ENCODE measurements around the gene COL21A1. TPM values are rescaled to one million over a fixed set of nuclear protein-coding genes. Genes with fewer than 3 reads are reported as not detected.

Gene COL21A1
- total and polyA plus RNA-seq, 2 donors (not counting 1 experiment from before 2014, with no cell fraction given), result 6.9 to 28.2 TPM

DNA sequence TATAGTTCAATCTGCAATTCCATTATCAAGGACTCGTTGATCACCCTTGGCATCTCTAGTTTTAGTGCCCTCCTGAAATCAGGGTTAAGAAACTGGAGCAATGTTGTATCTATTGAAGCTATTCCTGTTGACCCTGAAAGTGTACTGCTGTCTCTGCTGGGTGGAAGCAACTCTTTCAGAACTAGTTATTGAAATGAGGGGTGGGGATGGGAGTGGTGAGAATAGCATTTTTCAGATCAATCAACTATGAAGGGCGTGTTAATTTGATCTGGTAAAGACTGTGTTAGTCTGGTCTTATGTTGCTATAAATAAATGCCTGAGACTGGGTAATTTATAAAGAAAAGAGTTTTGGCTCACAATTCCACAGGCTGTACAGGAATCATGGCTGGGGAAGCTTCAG, 219.5 kb downstream of the COL21A1 start:
- TF ChIP-seq, protein P1, sequence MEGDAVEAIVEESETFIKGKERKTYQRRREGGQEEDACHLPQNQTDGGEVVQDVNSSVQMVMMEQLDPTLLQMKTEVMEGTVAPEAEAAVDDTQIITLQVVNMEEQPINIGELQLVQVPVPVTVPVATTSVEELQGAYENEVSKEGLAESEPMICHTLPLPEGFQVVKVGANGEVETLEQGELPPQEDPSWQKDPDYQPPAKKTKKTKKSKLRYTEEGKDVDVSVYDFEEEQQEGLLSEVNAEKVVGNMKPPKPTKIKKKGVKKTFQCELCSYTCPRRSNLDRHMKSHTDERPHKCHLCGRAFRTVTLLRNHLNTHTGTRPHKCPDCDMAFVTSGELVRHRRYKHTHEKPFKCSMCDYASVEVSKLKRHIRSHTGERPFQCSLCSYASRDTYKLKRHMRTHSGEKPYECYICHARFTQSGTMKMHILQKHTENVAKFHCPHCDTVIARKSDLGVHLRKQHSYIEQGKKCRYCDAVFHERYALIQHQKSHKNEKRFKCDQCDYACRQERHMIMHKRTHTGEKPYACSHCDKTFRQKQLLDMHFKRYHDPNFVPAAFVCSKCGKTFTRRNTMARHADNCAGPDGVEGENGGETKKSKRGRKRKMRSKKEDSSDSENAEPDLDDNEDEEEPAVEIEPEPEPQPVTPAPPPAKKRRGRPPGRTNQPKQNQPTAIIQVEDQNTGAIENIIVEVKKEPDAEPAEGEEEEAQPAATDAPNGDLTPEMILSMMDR (conservative IDR thresholded peaks at IDR 0.05 in 1 of 2, IDR thresholded peaks at IDR 0.05 in 1 of 2; ENCODE audit: low read depth in 1 of 2, low read length in 2 of 2), result no peak
- no peak for TF ChIP-seq EZH2 (IDR thresholded peaks at IDR 0.05; ENCODE audit: low read length, missing control alignments)
- no peaks in the 10 kb centered on the region for H3K36me3 ChIP-seq (ENCODE audit: control insufficient read depth, insufficient read depth, low read length)
- no peak overlapping the region for H3K4me3 ChIP-seq (replicated peaks in 1 of 4; ENCODE audit: control extremely low read depth in 1 of 4, insufficient read depth in 1 of 4, low read depth in 3 of 4, low read length in 4 of 4)
- H3K79me2 ChIP-seq (ENCODE audit: control insufficient read depth, insufficient read depth, low read length), result no peaks in the 10 kb centered on the region
- no peaks in the 10 kb centered on the region for H3K4me1 ChIP-seq (ENCODE audit: control insufficient read depth, extremely low read depth, insufficient read depth, low read length)
- H3K27ac ChIP-seq (ENCODE audit: insufficient read depth, low read length), result no peak overlapping the region
- no peaks in the 10 kb centered on the region for H4K20me1 ChIP-seq (ENCODE audit: control insufficient read depth, extremely low read depth, insufficient read depth, low read length)
- H3K9me3 ChIP-seq (ENCODE audit: control insufficient read depth, insufficient read depth, low read depth, low read length), result no peaks in the 10 kb centered on the region
- no peak overlapping the region for H3K9ac ChIP-seq (ENCODE audit: insufficient read depth, low read length)
- no peak overlapping the region for H2AFZ ChIP-seq (ENCODE audit: low read length)
- H3K4me2 ChIP-seq (ENCODE audit: extremely low read depth, insufficient read depth, low read length), result no peak overlapping the region
- no peak for DNase-seq (ENCODE audit: low read depth in 2 of 2)
- H3K27me3 ChIP-seq (ENCODE audit: control insufficient read depth, insufficient read depth, low read length), result no peaks in the 10 kb centered on the region

- no peaks in the 10 kb centered on the region for H3K4me1 ChIP-seq (ENCODE audit: control insufficient read depth, extremely low read depth, insufficient read depth, low read length)
- H3K27me3 ChIP-seq (ENCODE audit: control insufficient read depth, insufficient read depth, low read length), result no peaks in the 10 kb centered on the region
Observed at GRCh38 chr6:56026455-56027180, 220.8 kb downstream of the COL21A1 start.

GRCh38 chr6:56025795-56026194, 221.6 kb downstream of the COL21A1 start:
- Histone ChIP-seq H3K4me1 (ENCODE audit: control insufficient read depth, extremely low read depth, insufficient read depth, low read length) (no peaks in the 10 kb centered on the region), H3K27ac (ENCODE audit: insufficient read depth, low read length) (no peak overlapping the region), H3K4me3 (replicated peaks in 1 of 4; ENCODE audit: control extremely low read depth in 1 of 4, insufficient read depth in 1 of 4, low read depth in 3 of 4, low read length in 4 of 4) (no peak overlapping the region), H4K20me1 (ENCODE audit: control insufficient read depth, extremely low read depth, insufficient read depth, low read length) (no peaks in the 10 kb centered on the region), H3K9me3 (ENCODE audit: control insufficient read depth, insufficient read depth, low read depth, low read length) (no peaks in the 10 kb centered on the region), H2AFZ (ENCODE audit: low read length) (no peak overlapping the region), H3K36me3 (ENCODE audit: control insufficient read depth, insufficient read depth, low read length) (no peaks in the 10 kb centered on the region), H3K4me2 (ENCODE audit: extremely low read depth, insufficient read depth, low read length) (no peak overlapping the region), H3K27me3 (ENCODE audit: control insufficient read depth, insufficient read depth, low read length) (no peaks in the 10 kb centered on the region), H3K9ac (ENCODE audit: insufficient read depth, low read length) (no peak overlapping the region), H3K79me2 (ENCODE audit: control insufficient read depth, insufficient read depth, low read length) (no peaks in the 10 kb centered on the region)
- TF ChIP-seq, protein P1 (conservative IDR thresholded peaks at IDR 0.05 in 1 of 2, IDR thresholded peaks at IDR 0.05 in 1 of 2; ENCODE audit: low read depth in 1 of 2, low read length in 2 of 2), result no peak
- TF ChIP-seq EZH2 (IDR thresholded peaks at IDR 0.05; ENCODE audit: low read length, missing control alignments), result no peak
- peak in 1 of 2 donors; percentile 72 for DNase-seq (ENCODE audit: low read depth in 2 of 2)

More at GRCh38 chr6:56026455-56027180, 220.8 kb downstream of the COL21A1 start:
- H3K9me3 ChIP-seq (ENCODE audit: control insufficient read depth, insufficient read depth, low read depth, low read length), result no peaks in the 10 kb centered on the region
- no peak overlapping the region for H3K4me2 ChIP-seq (ENCODE audit: extremely low read depth, insufficient read depth, low read length)
- H3K4me3 ChIP-seq (replicated peaks in 1 of 4; ENCODE audit: control extremely low read depth in 1 of 4, insufficient read depth in 1 of 4, low read depth in 3 of 4, low read length in 4 of 4), result no peak overlapping the region
- H3K79me2 ChIP-seq (ENCODE audit: control insufficient read depth, insufficient read depth, low read length), result no peaks in the 10 kb centered on the region
- no peak overlapping the region for H3K9ac ChIP-seq (ENCODE audit: insufficient read depth, low read length)
- no peak overlapping the region for H2AFZ ChIP-seq (ENCODE audit: low read length)
- no peak overlapping the region for H3K27ac ChIP-seq (ENCODE audit: insufficient read depth, low read length)
- no peaks in the 10 kb centered on the region for H4K20me1 ChIP-seq (ENCODE audit: control insufficient read depth, extremely low read depth, insufficient read depth, low read length)
- peak in 1 of 2 donors; percentile 32 for DNase-seq (ENCODE audit: low read depth in 2 of 2)
- no peak for TF ChIP-seq EZH2 (IDR thresholded peaks at IDR 0.05; ENCODE audit: low read length, missing control alignments)
- TF ChIP-seq, protein P1 (conservative IDR thresholded peaks at IDR 0.05 in 1 of 2, IDR thresholded peaks at IDR 0.05 in 1 of 2; ENCODE audit: low read depth in 1 of 2, low read length in 2 of 2), result no peak
- no peaks in the 10 kb centered on the region for H3K36me3 ChIP-seq (ENCODE audit: control insufficient read depth, insufficient read depth, low read length)

All from fibroblast of lung (primary cell).